ENCODE measurements around the gene OR6N1. TPM values are rescaled to one million over a fixed set of nuclear protein-coding genes. Genes with fewer than 3 reads are reported as not detected.

The OR6N1 gene
- polyA plus RNA-seq (not detected in 3 replicates), polyA minus RNA-seq (not detected in 3 replicates)
- not detected for polyA plus RNA-seq (2011; ENCODE audit: low read depth)
- polyA plus RNA-seq (2011; cell fraction: cytosol; rRNA removed), result not detected in 2 replicates
- polyA plus RNA-seq (2011; cell fraction: nucleus; rRNA removed), result not detected in 2 replicates
- polyA plus RNA-seq (2012; ENCODE audit: low replicate concordance), result not detected in 2 replicates
- polyA minus RNA-seq (2011; cell fraction: cytosol; rRNA and poly(A)+ RNA removed), result not detected
- not detected in 2 replicates for polyA minus RNA-seq (2011; cell fraction: nucleus; rRNA and poly(A)+ RNA removed)

DNA sequence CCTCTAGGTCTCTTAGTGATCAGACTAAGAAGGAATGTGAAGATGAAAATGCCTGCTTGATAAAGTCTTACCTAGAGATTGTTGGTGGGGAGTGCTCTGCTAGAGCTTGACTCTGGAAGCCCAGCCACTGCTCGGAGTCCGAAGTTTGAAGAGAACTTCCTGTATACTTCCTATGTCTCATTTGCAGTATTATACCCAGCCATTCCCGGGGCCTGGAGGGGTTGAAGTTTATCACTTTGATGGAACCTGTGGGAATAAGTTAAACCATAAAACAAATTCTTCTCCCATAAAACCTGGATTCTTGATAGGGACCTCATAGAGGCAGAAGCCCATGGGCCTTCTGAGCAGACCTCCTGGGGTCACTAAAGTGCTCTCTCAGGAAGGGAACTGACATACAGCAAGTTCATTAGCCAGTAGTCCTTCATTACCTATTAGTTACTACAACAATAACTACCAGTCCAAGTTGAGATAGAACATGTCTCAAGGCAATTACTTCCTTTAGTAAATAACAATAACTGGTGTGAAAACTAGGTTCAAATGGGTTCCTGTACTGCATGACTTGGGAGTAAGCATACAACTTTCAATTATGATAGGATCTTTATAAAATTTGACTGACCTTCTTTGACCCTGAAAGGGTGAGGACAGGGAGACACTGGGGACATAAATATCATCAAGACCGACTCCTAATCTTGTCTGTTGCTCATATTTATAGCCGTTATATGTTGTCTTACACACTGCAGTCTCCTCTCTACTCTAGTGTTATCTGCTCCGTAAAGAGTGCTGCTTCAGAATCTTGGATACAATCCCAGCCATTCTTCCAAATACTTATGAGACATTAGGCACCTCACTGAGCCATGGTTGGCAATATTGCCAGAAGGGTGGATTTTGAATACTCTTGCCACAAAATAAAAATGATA, at the start of gene OR6N1:
TSS of gene OR6N1 (minus strand) at position 246 of the 917 bp plus-strand sequence. CDS start 5,513 bp downstream, outside the sequence.
- Histone ChIP-seq H3K79me2 (ENCODE audit: control insufficient read depth, insufficient read depth, low read length) (no peaks in the 10 kb centered on the region), H3K9me3 (ENCODE audit: control insufficient read depth, low read depth, low read length) (no peaks in the 10 kb centered on the region), H3K9me1 (ENCODE audit: control insufficient read depth, extremely low read depth, insufficient read depth, low read length) (no peaks in the 10 kb centered on the region), H3K36me3 (ENCODE audit: control insufficient read depth in 2 of 2, extremely low read depth in 1 of 2, insufficient read depth in 2 of 2, low read length in 2 of 2) (no peaks in the 10 kb centered on the region), H3K4me3 (ENCODE audit: control insufficient read depth in 2 of 3, extremely low read depth in 1 of 3, insufficient read depth in 2 of 3, low read depth in 1 of 3, low read length in 3 of 3) (no peak within 1 kb of the TSS), H3K4me2 (ENCODE audit: control insufficient read depth, extremely low read depth, insufficient read depth, low read depth, low read length) (no peak within 1 kb of the TSS), H3K4me1 (ENCODE audit: control insufficient read depth, extremely low read depth, insufficient read depth, low read length) (no peaks in the 10 kb centered on the region), H4K20me1 (ENCODE audit: control insufficient read depth, extremely low read depth, insufficient read depth, low read length) (no peaks in the 10 kb centered on the region), H3K27ac (ENCODE audit: control insufficient read depth, insufficient read depth, low read length) (no peak within 1 kb of the TSS), H3K9ac (ENCODE audit: control insufficient read depth, extremely low read depth, insufficient read depth, low read length) (no peak within 1 kb of the TSS), H2AFZ (ENCODE audit: control insufficient read depth, low read length) (no peak within 1 kb of the TSS), H3K27me3 (ENCODE audit: control insufficient read depth, extremely low read depth, insufficient read depth, low read length) (no peaks in the 10 kb centered on the region)
- dilution Hi-C loops (cut with MboI; ENCODE audit: extremely low pct_ligation_motif_present, low sequenced_read_pairs), result no loop called here
- FAIRE-seq (no peak), DNase-seq (ENCODE audit: low read depth, low spot score) (no peak)
- TF ChIP-seq, protein P1, sequence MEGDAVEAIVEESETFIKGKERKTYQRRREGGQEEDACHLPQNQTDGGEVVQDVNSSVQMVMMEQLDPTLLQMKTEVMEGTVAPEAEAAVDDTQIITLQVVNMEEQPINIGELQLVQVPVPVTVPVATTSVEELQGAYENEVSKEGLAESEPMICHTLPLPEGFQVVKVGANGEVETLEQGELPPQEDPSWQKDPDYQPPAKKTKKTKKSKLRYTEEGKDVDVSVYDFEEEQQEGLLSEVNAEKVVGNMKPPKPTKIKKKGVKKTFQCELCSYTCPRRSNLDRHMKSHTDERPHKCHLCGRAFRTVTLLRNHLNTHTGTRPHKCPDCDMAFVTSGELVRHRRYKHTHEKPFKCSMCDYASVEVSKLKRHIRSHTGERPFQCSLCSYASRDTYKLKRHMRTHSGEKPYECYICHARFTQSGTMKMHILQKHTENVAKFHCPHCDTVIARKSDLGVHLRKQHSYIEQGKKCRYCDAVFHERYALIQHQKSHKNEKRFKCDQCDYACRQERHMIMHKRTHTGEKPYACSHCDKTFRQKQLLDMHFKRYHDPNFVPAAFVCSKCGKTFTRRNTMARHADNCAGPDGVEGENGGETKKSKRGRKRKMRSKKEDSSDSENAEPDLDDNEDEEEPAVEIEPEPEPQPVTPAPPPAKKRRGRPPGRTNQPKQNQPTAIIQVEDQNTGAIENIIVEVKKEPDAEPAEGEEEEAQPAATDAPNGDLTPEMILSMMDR (optimal IDR thresholded peaks at IDR 0.05 in 1 of 3, IDR thresholded peaks at IDR 0.05 in 1 of 3, conservative IDR thresholded peaks at IDR 0.05 in 1 of 3; ENCODE audit: extremely low read depth in 1 of 3, insufficient read depth in 2 of 3, low read length in 3 of 3), result no peak
- no peak for TF ChIP-seq EZH2 (IDR thresholded peaks at IDR 0.05; ENCODE audit: low read length)

DNA sequence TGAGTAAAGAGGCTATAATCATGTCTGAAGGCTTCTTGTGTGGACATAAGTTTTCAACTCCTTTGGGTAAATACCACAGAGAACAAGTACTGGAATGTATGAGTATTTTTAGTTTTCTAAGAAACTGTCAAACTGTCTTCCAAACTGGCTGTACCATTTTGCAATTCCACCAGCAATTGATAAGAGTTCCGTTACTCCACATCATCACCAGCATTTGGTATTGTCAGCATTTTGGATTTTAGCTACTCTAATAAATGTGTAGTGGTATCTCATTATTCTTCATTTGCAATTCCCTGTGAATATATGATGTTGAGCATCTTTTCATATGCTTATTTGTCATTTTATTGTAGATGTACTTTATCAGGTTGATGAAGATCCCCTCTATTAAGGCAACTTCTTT, 49.7 kb upstream of the OR6N1 start:
- Histone ChIP-seq H3K4me2 (ENCODE audit: control insufficient read depth, extremely low read depth, insufficient read depth, low read depth, low read length) (no peak overlapping the region), H3K9me3 (ENCODE audit: control insufficient read depth, low read depth, low read length) (no peaks in the 10 kb centered on the region), H3K27me3 (ENCODE audit: control insufficient read depth, extremely low read depth, insufficient read depth, low read length) (no peaks in the 10 kb centered on the region), H3K27ac (ENCODE audit: control insufficient read depth, insufficient read depth, low read length) (no peak overlapping the region), H3K36me3 (ENCODE audit: control insufficient read depth in 2 of 2, extremely low read depth in 1 of 2, insufficient read depth in 2 of 2, low read length in 2 of 2) (no peaks in the 10 kb centered on the region), H3K79me2 (ENCODE audit: control insufficient read depth, insufficient read depth, low read length) (no peaks in the 10 kb centered on the region), H3K4me1 (ENCODE audit: control insufficient read depth, extremely low read depth, insufficient read depth, low read length) (no peaks in the 10 kb centered on the region), H2AFZ (ENCODE audit: control insufficient read depth, low read length) (no peak overlapping the region), H3K4me3 (ENCODE audit: control insufficient read depth in 2 of 3, extremely low read depth in 1 of 3, insufficient read depth in 2 of 3, low read depth in 1 of 3, low read length in 3 of 3) (no peak overlapping the region), H3K9ac (ENCODE audit: control insufficient read depth, extremely low read depth, insufficient read depth, low read length) (no peak overlapping the region), H3K9me1 (ENCODE audit: control insufficient read depth, extremely low read depth, insufficient read depth, low read length) (no peaks in the 10 kb centered on the region), H4K20me1 (ENCODE audit: control insufficient read depth, extremely low read depth, insufficient read depth, low read length) (no peaks in the 10 kb centered on the region)
- dilution Hi-C loops (cut with MboI; ENCODE audit: extremely low pct_ligation_motif_present, low sequenced_read_pairs), result no loop called here
- TF ChIP-seq, protein P1 (optimal IDR thresholded peaks at IDR 0.05 in 1 of 3, IDR thresholded peaks at IDR 0.05 in 1 of 3, conservative IDR thresholded peaks at IDR 0.05 in 1 of 3; ENCODE audit: extremely low read depth in 1 of 3, insufficient read depth in 2 of 3, low read length in 3 of 3), result no peak
- no peak for TF ChIP-seq EZH2 (IDR thresholded peaks at IDR 0.05; ENCODE audit: low read length)
- DNase-seq (ENCODE audit: low read depth, low spot score) (no peak), FAIRE-seq (no peak)
